Mammary epithelial cell (primary cell): Measurements from ENCODE around the gene ASPHD2.

ENCODE experiments used
- CTCF ChIP-seq, 2 donors: IDR thresholded peaks in 1 of 2; conservative IDR thresholded peaks in 1 of 2; 2 replicates each; pipeline ENCODE4 v1.5.1; 2011 to 2012; ENCODE audit warnings: inconsistent platforms in 2 of 2, low read length in 2 of 2, mild to moderate bottlenecking in 2 of 2, control low read depth in 1 of 2, low read depth in 1 of 2; ENCODE audit not compliant: insufficient read depth in 1 of 2; ENCODE audit errors: extremely low read depth in 1 of 2
- EZH2 ChIP-seq: IDR thresholded peaks from 2 replicates; pipeline ENCODE4 v1.6.1; 2012; ENCODE audit warnings: low read length, inconsistent platforms, borderline replicate concordance

- TF ChIP-seq EZH2 (no peak), CTCF (conservative IDR thresholded peaks at IDR 0.05 in 1 of 2, IDR thresholded peaks at IDR 0.05 in 1 of 2; ENCODE audit: extremely low read depth in 1 of 2, insufficient read depth in 1 of 2, low read depth in 1 of 2, low read length in 2 of 2) (no peak)
Observed at GRCh38 chr22:26466196-26466595, 37.1 kb downstream of the ASPHD2 start.
